ENCODE results near the gene MCF2L.

DNA sequence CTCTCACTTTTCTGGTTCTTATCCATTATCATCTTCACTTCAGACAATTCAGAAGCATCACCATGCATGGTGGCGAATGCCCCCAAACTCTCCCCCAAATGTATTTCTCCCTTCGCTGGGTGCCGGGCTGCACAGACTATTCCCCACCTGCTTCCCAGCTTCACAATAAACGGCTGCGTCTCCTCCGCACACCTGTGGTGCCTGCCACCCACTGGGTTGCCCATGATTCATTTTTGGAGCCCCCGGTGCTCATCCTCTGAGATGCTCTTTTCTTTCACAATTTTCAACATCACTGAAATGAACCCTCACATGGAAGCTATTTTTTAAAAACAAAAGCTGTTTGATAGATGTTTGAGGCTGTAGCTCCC, 150.8 kb downstream of the MCF2L start:
- TF ChIP-seq, protein P1, sequence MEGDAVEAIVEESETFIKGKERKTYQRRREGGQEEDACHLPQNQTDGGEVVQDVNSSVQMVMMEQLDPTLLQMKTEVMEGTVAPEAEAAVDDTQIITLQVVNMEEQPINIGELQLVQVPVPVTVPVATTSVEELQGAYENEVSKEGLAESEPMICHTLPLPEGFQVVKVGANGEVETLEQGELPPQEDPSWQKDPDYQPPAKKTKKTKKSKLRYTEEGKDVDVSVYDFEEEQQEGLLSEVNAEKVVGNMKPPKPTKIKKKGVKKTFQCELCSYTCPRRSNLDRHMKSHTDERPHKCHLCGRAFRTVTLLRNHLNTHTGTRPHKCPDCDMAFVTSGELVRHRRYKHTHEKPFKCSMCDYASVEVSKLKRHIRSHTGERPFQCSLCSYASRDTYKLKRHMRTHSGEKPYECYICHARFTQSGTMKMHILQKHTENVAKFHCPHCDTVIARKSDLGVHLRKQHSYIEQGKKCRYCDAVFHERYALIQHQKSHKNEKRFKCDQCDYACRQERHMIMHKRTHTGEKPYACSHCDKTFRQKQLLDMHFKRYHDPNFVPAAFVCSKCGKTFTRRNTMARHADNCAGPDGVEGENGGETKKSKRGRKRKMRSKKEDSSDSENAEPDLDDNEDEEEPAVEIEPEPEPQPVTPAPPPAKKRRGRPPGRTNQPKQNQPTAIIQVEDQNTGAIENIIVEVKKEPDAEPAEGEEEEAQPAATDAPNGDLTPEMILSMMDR (IDR thresholded peaks at IDR 0.05) = no peak
- no peak for TF ChIP-seq POLR2A (IDR thresholded peaks at IDR 0.05)

Data from body of pancreas (tissue), 4 donors.